HCEC 1CT (cell line): ENCODE data around the gene KIRREL3.

Source experiments
- DNase-seq: peaks from one replicate; pipeline ENCODE4 v3.0.0-alpha.2; 2017

Gene KIRREL3

GRCh38 chr11:126863294-126863997 lies 137.1 kb downstream of the KIRREL3 start:
- no peak for DNase-seq

- DNase-seq, result no peak
Observed at GRCh38 chr11:126862664-126863243, 137.8 kb downstream of the KIRREL3 start.

- no peak for DNase-seq
Observed at GRCh38 chr11:126861796-126862459, 138.6 kb downstream of the KIRREL3 start.

- DNase-seq, result no peak
Observed at GRCh38 chr11:126857860-126858808, 142.4 kb downstream of the KIRREL3 start.

- no peak for DNase-seq
Observed at GRCh38 chr11:126855536-126855935, 145.0 kb downstream of the KIRREL3 start.

- peak; percentile 15 for DNase-seq
Observed at GRCh38 chr11:126853732-126854131, 146.8 kb downstream of the KIRREL3 start.

- DNase-seq, result no peak
Observed at GRCh38 chr11:126844789-126845188, 155.8 kb downstream of the KIRREL3 start.

- DNase-seq, result no peak
Observed at GRCh38 chr11:126843096-126843495, 157.5 kb downstream of the KIRREL3 start.

- no peak for DNase-seq
Observed at GRCh38 chr11:126841999-126842398, 158.6 kb downstream of the KIRREL3 start.

- DNase-seq, result no peak
Observed at GRCh38 chr11:126840975-126841374, 159.6 kb downstream of the KIRREL3 start.

- DNase-seq, result peak; percentile 25
Observed at GRCh38 chr11:126840201-126840886, 160.2 kb downstream of the KIRREL3 start.

GRCh38 chr11:126839496-126839895 lies 161.1 kb downstream of the KIRREL3 start:
- DNase-seq, result no peak

- DNase-seq, result no peak
Observed at GRCh38 chr11:126838779-126839178, 161.8 kb downstream of the KIRREL3 start.

GRCh38 chr11:126837581-126837980 lies 163.0 kb downstream of the KIRREL3 start:
- DNase-seq, result no peak

GRCh38 chr11:126834573-126834972 lies 166.0 kb downstream of the KIRREL3 start:
- DNase-seq, result no peak

GRCh38 chr11:126834149-126834548 lies 166.4 kb downstream of the KIRREL3 start:
- DNase-seq, result peak; percentile 61

- DNase-seq, result no peak
Observed at GRCh38 chr11:126833065-126833464, 167.5 kb downstream of the KIRREL3 start.

GRCh38 chr11:126832387-126832786 lies 168.2 kb downstream of the KIRREL3 start:
- DNase-seq, result no peak

GRCh38 chr11:126830216-126830806 lies 170.3 kb downstream of the KIRREL3 start:
- DNase-seq, result no peak

- no peak for DNase-seq
Observed at GRCh38 chr11:126829716-126830115, 170.9 kb downstream of the KIRREL3 start.

GRCh38 chr11:126824035-126824607 lies 176.4 kb downstream of the KIRREL3 start:
- no peak for DNase-seq

GRCh38 chr11:126823274-126823673 lies 177.3 kb downstream of the KIRREL3 start:
- no peak for DNase-seq
